SK-N-SH treated with all-trans-retinoic acid at 6 μM for 48 hours (cell line): ENCODE measurements around the gene FBH1.

ENCODE experiments used
- ARNTL ChIP-seq: fragments of 450-650 bp; formaldehyde crosslinking; IDR thresholded peaks from 2 replicates; pipeline ENCODE4 v1.5.0; 2020; ENCODE audit warnings: low read depth, mild to moderate bottlenecking, moderate library complexity, borderline replicate concordance
- CSDC2 ChIP-seq: fragments of 250-450 bp; sonication (Bioruptor Pico); IDR thresholded peaks from 2 replicates; pipeline ENCODE4 v1.5.0; 2020; ENCODE audit warnings: mild to moderate bottlenecking, moderate library complexity
- SNAI2 ChIP-seq: fragments of 250-450 bp; sonication (Bioruptor Pico); IDR thresholded peaks from 2 replicates; pipeline ENCODE4 v1.5.0; 2020; ENCODE audit warnings: mild to moderate bottlenecking, moderate library complexity
- TOX ChIP-seq: fragments of 250-450 bp; sonication (Bioruptor Pico); IDR thresholded peaks from 2 replicates; pipeline ENCODE4 v1.8.0; 2021; ENCODE audit warnings: mild to moderate bottlenecking, moderate library complexity, borderline replicate concordance
- ZC3H10 ChIP-seq: fragments of 250-450 bp; sonication (Bioruptor Pico); IDR thresholded peaks from 2 replicates; pipeline ENCODE4 v1.5.1; 2021; ENCODE audit warnings: mild to moderate bottlenecking, moderate library complexity
- ZNF565 ChIP-seq: fragments of 450-650 bp; formaldehyde crosslinking; conservative IDR thresholded peaks from 2 replicates; pipeline ENCODE4 v1.5.0; 2020; ENCODE audit warnings: low read depth, mild to moderate bottlenecking, moderate library complexity
- ZNF70 ChIP-seq: fragments of 450-650 bp; formaldehyde crosslinking; IDR thresholded peaks from 2 replicates; pipeline ENCODE4 v1.5.0; 2020; ENCODE audit warnings: mild to moderate bottlenecking, moderate library complexity
- ZNF8 ChIP-seq: fragments of 450-650 bp; formaldehyde crosslinking; IDR thresholded peaks from 2 replicates; pipeline ENCODE4 v1.5.0; 2020; ENCODE audit warnings: mild to moderate bottlenecking, moderate library complexity
- TF ChIP-seq, protein P1 (sequence below): fragments of 250-450 bp; sonication (Bioruptor Pico); IDR thresholded peaks from 2 replicates; pipeline ENCODE4 v1.8.0; 2020; ENCODE audit warnings: mild to moderate bottlenecking, moderate library complexity, borderline replicate concordance

DNA sequence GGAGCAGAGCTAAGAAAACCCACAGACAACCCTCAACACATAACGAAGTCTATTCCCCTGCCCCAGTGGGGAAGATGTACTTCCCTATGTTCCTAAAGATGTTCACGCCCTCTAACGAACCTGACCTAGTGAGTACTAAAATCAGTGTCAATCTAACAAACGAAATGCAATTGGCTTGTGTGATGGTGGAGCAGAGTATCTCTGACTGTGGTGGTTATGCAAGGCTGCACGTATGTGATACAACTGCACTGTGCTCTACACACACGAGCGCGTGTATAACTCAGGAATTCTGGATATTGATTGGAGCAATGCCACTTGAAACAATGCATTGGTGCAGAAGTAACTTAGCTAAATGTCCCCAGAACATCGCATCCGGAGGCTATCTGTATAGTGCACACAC is 1.7 kb upstream of the FBH1 start:
- TF ChIP-seq ARNTL (no peak), ZC3H10 (CRISPR knock-in tag) (no peak), TOX (CRISPR knock-in tag) (no peak), SNAI2 (CRISPR knock-in tag) (no peak), ZNF70 (CRISPR knock-in tag) (no peak), CSDC2 (CRISPR knock-in tag) (no peak), ZNF565 (CRISPR knock-in tag) (no peak), ZNF8 (CRISPR knock-in tag) (no peak)
- TF ChIP-seq, protein P1, sequence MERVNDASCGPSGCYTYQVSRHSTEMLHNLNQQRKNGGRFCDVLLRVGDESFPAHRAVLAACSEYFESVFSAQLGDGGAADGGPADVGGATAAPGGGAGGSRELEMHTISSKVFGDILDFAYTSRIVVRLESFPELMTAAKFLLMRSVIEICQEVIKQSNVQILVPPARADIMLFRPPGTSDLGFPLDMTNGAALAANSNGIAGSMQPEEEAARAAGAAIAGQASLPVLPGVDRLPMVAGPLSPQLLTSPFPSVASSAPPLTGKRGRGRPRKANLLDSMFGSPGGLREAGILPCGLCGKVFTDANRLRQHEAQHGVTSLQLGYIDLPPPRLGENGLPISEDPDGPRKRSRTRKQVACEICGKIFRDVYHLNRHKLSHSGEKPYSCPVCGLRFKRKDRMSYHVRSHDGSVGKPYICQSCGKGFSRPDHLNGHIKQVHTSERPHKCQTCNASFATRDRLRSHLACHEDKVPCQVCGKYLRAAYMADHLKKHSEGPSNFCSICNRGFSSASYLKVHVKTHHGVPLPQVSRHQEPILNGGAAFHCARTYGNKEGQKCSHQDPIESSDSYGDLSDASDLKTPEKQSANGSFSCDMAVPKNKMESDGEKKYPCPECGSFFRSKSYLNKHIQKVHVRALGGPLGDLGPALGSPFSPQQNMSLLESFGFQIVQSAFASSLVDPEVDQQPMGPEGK (CRISPR knock-in tag), result no peak
